HFF-Myc (cell line): Measurements from ENCODE around the gene KRT34.
"Not testable (repeated sequence)": the region's sequence is repeated elsewhere in the genome, so short reads cannot be mapped to it uniquely, and the experiment has no call there.

Experiments used
- DNase-seq: peaks from one replicate; pipeline ENCODE4 v3.0.0-alpha.2; 2011; ENCODE audit warnings: low read depth; ENCODE audit errors: extremely low read depth
- H3K4me3 ChIP-seq: replicated peaks from 2 replicates; pipeline ENCODE4 v1.5.1; 2011; ENCODE audit warnings: low read depth, mild to moderate bottlenecking, control low read depth, low read length
- CTCF ChIP-seq: IDR thresholded peaks from 2 replicates; pipeline ENCODE4 v1.5.1; 2012; ENCODE audit warnings: mild to moderate bottlenecking, low read depth, low read length, control low read depth; ENCODE audit errors: missing control alignments

Gene KRT34

GRCh38 chr17:41404024-41404671, 22.0 kb upstream of the KRT34 start:
- no peak for TF ChIP-seq CTCF
- no peak overlapping the region for H3K4me3 ChIP-seq
- peak; percentile 96 for DNase-seq

GRCh38 chr17:41403404-41404023, 21.4 kb upstream of the KRT34 start:
- no peak for DNase-seq
- H3K4me3 ChIP-seq = no peak overlapping the region
- no peak for TF ChIP-seq CTCF

GRCh38 chr17:41402161-41402560, 20.1 kb upstream of the KRT34 start:
- no peak for TF ChIP-seq CTCF
- DNase-seq = no peak
- H3K4me3 ChIP-seq = no peak overlapping the region

- TF ChIP-seq CTCF = no peak
- no peak for DNase-seq
- H3K4me3 ChIP-seq = no peak within 1 kb of the TSS
Observed at GRCh38 chr17:41396996-41397660, 15.0 kb upstream of the KRT34 start, which contains the start of gene KRT31. KRT31 (minus strand) TSS chr17:41397608; CDS start chr17:41397539, 69 bp downstream.

GRCh38 chr17:41396340-41396739, 14.2 kb upstream of the KRT34 start:
- DNase-seq = no peak
- no peak overlapping the region for H3K4me3 ChIP-seq
- no peak for TF ChIP-seq CTCF

- H3K4me3 ChIP-seq = no peak overlapping the region
- TF ChIP-seq CTCF = no peak
- DNase-seq = no peak
Observed at GRCh38 chr17:41395611-41396010, 13.5 kb upstream of the KRT34 start.

- DNase-seq = not testable (repeated sequence)
Observed at GRCh38 chr17:41395044-41395443, 12.9 kb upstream of the KRT34 start.

More at GRCh38 chr17:41395044-41395443, 12.9 kb upstream of the KRT34 start:
- H3K4me3 ChIP-seq = not testable (repeated sequence)
